Activated T-cell treated with anti-CD3 and anti-CD28 coated beads for 24 hours (primary cell): ENCODE measurements around the gene CLDN24.
"Not testable (repeated sequence)": the region's sequence is repeated elsewhere in the genome, so short reads cannot be mapped to it uniquely, and the experiment has no call there.

Experiments used
- DNase-seq: peaks from one replicate; pipeline ENCODE4 v3.0.0-alpha.2; 2020; ENCODE audit warnings: low read depth

CLDN24 gene

GRCh38 chr4:183347146-183347545, 24.9 kb upstream of the CLDN24 start:
- DNase-seq: no peak

DNA sequence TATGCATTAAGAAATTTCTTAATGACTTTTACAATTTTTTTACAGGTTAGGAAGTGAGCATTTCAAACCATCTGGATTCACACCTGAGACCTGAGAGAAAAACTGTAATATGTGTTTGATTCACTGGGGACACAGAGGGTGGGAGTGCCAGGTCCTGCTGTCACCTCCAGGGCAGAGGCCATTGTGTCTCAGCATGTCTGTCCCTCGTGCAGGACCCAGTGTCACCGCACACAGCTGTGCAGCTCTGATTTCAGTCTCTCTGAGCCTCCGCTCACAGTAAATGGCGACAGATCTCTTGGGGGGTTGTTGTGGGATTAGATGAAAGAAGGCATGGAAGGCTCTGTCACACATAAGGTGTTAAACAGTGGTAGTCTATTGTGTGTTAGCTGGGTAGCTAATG, 23.0 kb upstream of the CLDN24 start:
- no peak for DNase-seq

GRCh38 chr4:183344523-183345255, 22.5 kb upstream of the CLDN24 start:
- DNase-seq: no peak

GRCh38 chr4:183343730-183344129, 21.5 kb upstream of the CLDN24 start:
- DNase-seq: no peak

- no peak for DNase-seq
Measured at GRCh38 chr4:183342541-183343533, 20.6 kb upstream of the CLDN24 start.

- DNase-seq: no peak
Measured at GRCh38 chr4:183337833-183338232, 15.6 kb upstream of the CLDN24 start.

DNA sequence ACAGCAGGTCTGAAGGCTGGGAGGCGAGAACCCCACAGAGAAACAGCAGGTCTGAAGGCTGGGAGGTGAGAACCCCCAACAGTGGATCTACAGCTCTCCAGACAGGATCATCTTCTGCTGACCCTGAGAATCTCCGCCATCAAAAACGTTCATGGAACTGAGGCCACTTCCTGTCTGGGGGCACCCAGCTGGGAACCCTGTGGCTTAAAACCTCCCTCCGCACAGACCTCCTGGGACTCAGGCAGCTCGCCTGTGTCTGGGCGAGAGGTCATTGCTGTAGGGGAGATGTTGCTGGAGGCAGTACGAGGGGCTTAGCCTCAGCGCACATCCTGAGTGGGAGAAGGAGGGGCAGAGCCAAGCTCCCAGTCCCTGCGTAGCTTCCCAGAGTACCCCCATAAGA, 15.1 kb upstream of the CLDN24 start:
- DNase-seq: no peak

- DNase-seq: no peak
Measured at GRCh38 chr4:183335369-183335940, 13.2 kb upstream of the CLDN24 start.

- DNase-seq: no peak
Measured at GRCh38 chr4:183333983-183334382, 11.8 kb upstream of the CLDN24 start.

DNA sequence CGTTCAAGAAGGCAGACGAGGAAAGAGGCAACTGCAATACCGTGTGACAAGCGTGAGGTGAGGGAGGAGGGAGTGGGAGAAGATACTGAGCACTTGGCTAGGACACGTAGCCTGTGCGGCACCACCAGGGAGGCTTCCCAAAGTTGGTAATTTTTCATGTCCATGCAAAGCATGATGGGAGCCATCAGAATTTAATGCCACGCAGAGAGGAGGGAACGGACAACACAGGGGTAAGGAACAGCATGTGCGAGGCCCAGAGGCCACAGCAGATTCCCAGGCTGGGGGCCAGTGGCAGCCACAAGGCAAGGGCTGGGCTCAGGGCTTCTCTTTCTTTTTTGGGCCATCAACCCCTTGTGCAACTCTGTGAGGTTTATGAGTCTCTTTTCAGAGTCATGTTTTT, 11.0 kb upstream of the CLDN24 start:
- DNase-seq: no peak

DNA sequence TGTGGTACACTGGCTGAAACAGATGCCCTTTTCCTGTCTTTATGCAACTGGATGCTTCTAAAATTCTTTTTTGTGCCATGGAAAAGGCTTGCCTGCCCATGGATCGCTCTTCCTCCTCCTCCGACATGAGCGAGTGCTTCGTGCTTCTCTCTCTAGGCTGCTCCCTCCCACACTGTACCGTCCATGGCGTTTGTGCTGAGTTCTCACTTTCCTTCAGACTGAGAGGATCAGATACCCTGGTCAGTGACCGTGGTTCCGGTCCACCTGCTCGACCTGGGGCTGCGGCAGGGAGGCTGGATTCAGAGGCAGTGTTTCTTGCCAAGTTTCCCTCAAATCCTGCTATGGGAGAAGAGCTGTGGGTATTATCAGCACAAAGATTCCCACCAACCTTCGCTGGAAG, 10.2 kb upstream of the CLDN24 start:
- no peak for DNase-seq

GRCh38 chr4:183330841-183331240, 8.6 kb upstream of the CLDN24 start:
- no peak for DNase-seq

- no peak for DNase-seq
Measured at GRCh38 chr4:183329954-183330742, 7.9 kb upstream of the CLDN24 start.

GRCh38 chr4:183329244-183329643, 7.0 kb upstream of the CLDN24 start:
- DNase-seq: no peak

DNA sequence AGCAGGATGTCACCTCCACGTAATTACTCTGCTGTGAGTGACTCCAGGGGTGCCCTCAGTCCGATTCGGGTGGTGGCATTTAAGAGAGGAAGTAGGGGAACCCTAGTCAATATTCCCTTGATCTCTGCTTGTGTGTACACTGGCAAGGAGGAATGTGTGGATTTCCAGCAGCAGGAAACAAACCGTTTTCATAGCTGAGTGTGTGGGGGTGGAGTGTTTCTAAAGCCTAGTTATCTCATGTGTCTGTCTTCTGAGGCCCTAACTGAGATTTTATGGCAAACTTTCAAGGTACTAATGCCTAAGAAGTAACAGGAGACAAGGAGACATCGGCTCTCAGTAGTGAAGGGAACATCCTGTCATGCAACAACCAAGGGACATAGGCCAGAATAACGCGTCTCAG, 6.6 kb upstream of the CLDN24 start:
- no peak for DNase-seq

DNA sequence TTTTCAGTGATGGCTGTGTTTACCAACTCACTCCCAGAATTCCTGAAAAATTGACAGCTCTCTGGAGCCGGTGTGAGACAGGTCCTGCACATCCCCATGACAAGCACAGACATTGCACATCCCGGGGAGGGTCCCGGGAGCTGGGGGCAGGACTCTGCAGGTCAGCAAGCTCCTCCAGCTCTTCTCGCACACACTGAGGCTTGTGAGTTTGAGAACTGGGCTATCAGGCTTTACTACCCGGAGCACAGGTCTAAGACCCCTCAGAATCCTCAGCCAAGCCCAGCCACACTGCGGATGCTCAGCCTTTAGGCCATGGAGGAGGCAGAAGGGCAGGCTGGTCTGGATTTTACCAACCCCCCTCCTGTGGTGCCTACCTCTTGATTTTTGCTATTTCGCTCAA, 5.6 kb upstream of the CLDN24 start:
- no peak for DNase-seq

DNA sequence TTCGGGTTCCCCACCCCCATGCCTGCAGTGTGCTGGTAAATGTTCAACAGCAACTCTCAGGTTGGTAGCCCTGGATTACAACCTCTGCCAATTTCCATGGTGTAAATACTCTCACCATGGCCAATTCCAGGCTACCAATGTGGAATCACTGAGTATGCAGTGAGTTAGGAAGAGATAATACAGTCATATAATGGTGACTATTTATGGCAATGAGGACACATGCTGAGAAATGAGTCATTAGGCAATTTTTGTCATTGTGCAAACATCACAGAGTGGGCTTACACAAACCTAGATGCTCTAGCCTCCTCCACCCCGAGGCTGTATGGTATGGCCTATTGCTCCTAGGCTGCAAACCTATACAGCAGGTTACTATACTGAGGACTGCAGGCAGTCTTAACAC, 4.6 kb upstream of the CLDN24 start:
- no peak for DNase-seq

GRCh38 chr4:183326387-183326786, 4.2 kb upstream of the CLDN24 start:
- not testable (repeated sequence) for DNase-seq

GRCh38 chr4:183324619-183325018, 2.4 kb upstream of the CLDN24 start:
- no peak for DNase-seq

GRCh38 chr4:183324056-183324455, 1.8 kb upstream of the CLDN24 start:
- DNase-seq: not testable (repeated sequence)

DNA sequence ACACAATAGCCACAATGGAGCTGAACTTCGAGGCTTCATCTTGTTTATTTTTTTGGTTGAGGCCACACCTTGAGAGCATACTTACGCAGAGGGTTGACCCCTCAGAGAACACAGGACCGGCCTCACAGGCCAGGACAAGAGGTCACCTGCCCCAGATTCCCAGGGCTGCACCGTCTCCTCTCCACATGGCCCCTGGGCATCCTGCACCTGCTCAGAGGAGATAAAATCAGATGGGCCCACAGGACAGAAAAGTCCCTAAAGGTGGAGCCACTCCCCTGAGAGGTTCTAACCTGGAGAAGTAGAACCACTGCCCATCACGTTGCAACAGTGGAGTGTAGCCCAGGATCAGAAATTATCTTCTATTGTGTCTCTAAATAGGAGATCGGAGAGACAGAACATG, 1.1 kb upstream of the CLDN24 start:
- no peak for DNase-seq

DNA sequence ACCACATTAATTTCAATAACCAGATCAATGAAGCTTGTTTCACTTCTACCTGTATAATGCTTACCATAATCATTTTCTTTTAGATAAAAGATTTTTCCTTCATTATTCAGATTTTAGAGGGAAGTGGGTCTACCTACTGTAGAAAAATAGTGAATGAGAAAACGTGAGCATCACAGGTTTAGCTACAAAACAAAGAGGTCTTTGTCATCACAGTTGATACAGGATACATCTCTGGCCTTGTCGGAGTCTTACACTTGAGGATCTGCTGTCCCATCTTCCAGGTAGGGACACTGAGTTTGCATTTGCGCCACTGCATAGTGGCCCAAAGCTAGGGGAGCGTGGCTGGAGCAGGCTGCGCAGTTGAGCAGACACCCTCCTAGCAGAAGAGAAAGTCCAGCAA, 710 bp downstream of the CLDN24 start:
- no peak for DNase-seq
